CD4-positive, alpha-beta memory T cell (primary cell): ENCODE data around the gene AREL1. TPM values are rescaled to one million over a fixed set of nuclear protein-coding genes. Genes with fewer than 3 reads are reported as not detected.

Experiments
- CTCF ChIA-PET: fragments of 350-600 bp; sonication (Branson Sonifier 250); formaldehyde crosslinking; loops from one replicate; lab custom pipeline; 2021; ENCODE audit warnings: inconsistent platforms; ENCODE audit not compliant: partially characterized antibody; lab: Charles Lee
- POLR2A ChIA-PET: fragments of 350-600 bp; sonication (Branson Sonifier 250); formaldehyde crosslinking; loops from one replicate; lab custom pipeline; 2021; ENCODE audit not compliant: partially characterized antibody; lab: Charles Lee
- DNase-seq, 5 donors: peaks; one replicate each; pipeline versions ENCODE4 v3.0.0 to v3.0.0-alpha.2; 2020 to 2022; ENCODE audit warnings: mixed read lengths in 1 of 5
- H3K27ac ChIP-seq: one replicate; pipeline ENCODE4 v1.7.0; 2013; ENCODE audit warnings: low read depth, low read length
- H3K27me3 ChIP-seq: 2 replicates; pipeline ENCODE4 v1.7.0; 2013; ENCODE audit warnings: mild to moderate bottlenecking, low read length, moderate library complexity; ENCODE audit not compliant: insufficient read depth
- H3K36me3 ChIP-seq: 2 replicates; pipeline ENCODE4 v1.7.0; 2013; ENCODE audit warnings: mild to moderate bottlenecking, low read length, moderate library complexity; ENCODE audit not compliant: insufficient read depth
- H3K4me1 ChIP-seq: 2 replicates; pipeline ENCODE4 v1.7.0; 2013; ENCODE audit warnings: mild to moderate bottlenecking, low read length, moderate library complexity; ENCODE audit not compliant: insufficient read depth
- H3K4me3 ChIP-seq, 2 donors: one replicate each; pipeline ENCODE4 v1.7.0; 2013; ENCODE audit warnings: low read length in 2 of 2, mild to moderate bottlenecking in 1 of 2
- H3K9me3 ChIP-seq, 2 donors: one replicate each; pipeline ENCODE4 v1.7.0; 2013; ENCODE audit warnings: low read length in 2 of 2, control low read depth in 1 of 2; ENCODE audit not compliant: control insufficient read depth in 1 of 2
- H3K27ac Mint-ChIP-seq, 7 donors: one replicate each; pipeline ENCODE4 v1.8.0; 2020 to 2021; ENCODE audit warnings: mixed read lengths in 7 of 7, mild to moderate bottlenecking in 6 of 7, inconsistent platforms in 3 of 7, moderate library complexity in 3 of 7
- H3K27me3 Mint-ChIP-seq, 2 donors: one replicate each; pipeline ENCODE4 v1.8.0; 2020 to 2021; ENCODE audit warnings: mixed read lengths in 2 of 2
- H3K36me3 Mint-ChIP-seq, 2 donors: one replicate each; pipeline ENCODE4 v1.8.0; 2020 to 2021; ENCODE audit warnings: mixed read lengths in 2 of 2, inconsistent platforms in 1 of 2, mild to moderate bottlenecking in 1 of 2
- H3K4me1 Mint-ChIP-seq, 4 donors: one replicate each; pipeline ENCODE4 v1.8.0; 2020 to 2021; ENCODE audit warnings: mixed read lengths in 4 of 4, mild to moderate bottlenecking in 1 of 4
- H3K4me3 Mint-ChIP-seq, 8 donors: one replicate each; pipeline ENCODE4 v1.8.0; 2020 to 2021; ENCODE audit warnings: mixed read lengths in 8 of 8, mild to moderate bottlenecking in 7 of 8, moderate library complexity in 6 of 8, inconsistent platforms in 3 of 8
- H3K9me3 Mint-ChIP-seq, 8 donors: one replicate each; pipeline ENCODE4 v1.8.0; 2020 to 2021; ENCODE audit warnings: mixed read lengths in 8 of 8, mild to moderate bottlenecking in 5 of 8, inconsistent platforms in 3 of 8, moderate library complexity in 1 of 8
- intact Hi-C: fragments of 100-400 bp; cut with micrococcal nuclease; formaldehyde crosslinking; loops from one replicate; pipeline ENCODE4 v1.15.1; 2023
- polyA plus RNA-seq, 2 donors: library from polyadenylated mRNA; unstranded; fragments of 300-500 nt; fragmentation: Illumina TruSeq; gene quantifications; one replicate each; pipeline ENCODE4 v1.2.3, GENCODE V29; 2021
- total RNA-seq, 2 experiments: library from RNA; stranded (reverse); gene quantifications; one replicate each; pipeline ENCODE4 v1.2.3, GENCODE V29; 2021

The AREL1 gene
- total and polyA plus RNA-seq, 4 experiments from 2014 or later = 16.2 to 46.1 (median 34.3) TPM

GRCh38 chr14:74685921-74686678, 26.8 kb downstream of the AREL1 start:
- CTCF ChIA-PET = interaction anchor here (1.2 to 1.4 kb wide), 2 partner anchors 67 to 74 kb away, joined by 4 read pairs; partner anchors contain the start of gene LTBP2
- H3K27me3 Mint-ChIP-seq = no peaks in the 10 kb centered on the region
- H3K9me3 ChIP-seq = no peaks in the 10 kb centered on the region
- H3K36me3 Mint-ChIP-seq = peaks cover 46 to 74% of the 10 kb centered on the region in 2 donors
- peaks cover 31% of the 10 kb centered on the region for H3K36me3 ChIP-seq
- H3K4me3 Mint-ChIP-seq = no peak overlapping the region
- intact Hi-C loops = loop anchor here (10.0 kb wide), 1 partner anchor 129 kb away; no protein-coding TSS in a partner anchor
- H3K27ac Mint-ChIP-seq = peak overlapping the region in 3 of 7 donors; percentile 6 to 47 (median 19)
- H3K4me1 Mint-ChIP-seq = peaks cover 6 to 16% (median 10%) of the 10 kb centered on the region in 4 donors
- no peak overlapping the region for H3K4me3 ChIP-seq
- H3K27me3 ChIP-seq = no peaks in the 10 kb centered on the region
- no peak for DNase-seq
- POLR2A ChIA-PET = no interaction called here
- H3K27ac ChIP-seq = no peak overlapping the region
- H3K9me3 Mint-ChIP-seq = no peaks in the 10 kb centered on the region
- H3K4me1 ChIP-seq = no peaks in the 10 kb centered on the region

- Histone ChIP-seq H3K27ac (no peak overlapping the region), H3K36me3 (peaks cover 24% of the 10 kb centered on the region), H3K27me3 (no peaks in the 10 kb centered on the region), H3K9me3 (no peaks in the 10 kb centered on the region), H3K4me3 (no peak overlapping the region), H3K4me1 (no peaks in the 10 kb centered on the region)
- Mint-ChIP-seq H3K36me3 (peaks cover 43 to 72% of the 10 kb centered on the region in 2 donors), H3K9me3 (no peaks in the 10 kb centered on the region), H3K4me3 (no peak overlapping the region), H3K27me3 (no peaks in the 10 kb centered on the region), H3K4me1 (peaks cover 6 to 16% (median 10%) of the 10 kb centered on the region in 4 donors), H3K27ac (peak overlapping the region in 3 of 7 donors; percentile 26 to 58 (median 53))
- DNase-seq = no peak
- intact Hi-C loops = loop anchor here (10.0 kb wide), 1 partner anchor 130 kb away; no protein-coding TSS in a partner anchor
- ChIA-PET POLR2A (no interaction called here), CTCF (interaction anchor here (0.6 to 1.4 kb wide), 4 partner anchors 21 to 237 kb away, joined by 3 to 4 read pairs (median 3); no protein-coding TSS in a partner anchor)
Measured at GRCh38 chr14:74685056-74685455, 27.8 kb downstream of the AREL1 start.

GRCh38 chr14:74684434-74684833, 28.4 kb downstream of the AREL1 start:
- no peaks in the 10 kb centered on the region for H3K27me3 Mint-ChIP-seq
- no peaks in the 10 kb centered on the region for H3K9me3 ChIP-seq
- intact Hi-C loops = loop anchor here (10.0 kb wide), 1 partner anchor 130 kb away; no protein-coding TSS in a partner anchor
- no peak overlapping the region for H3K27ac ChIP-seq
- no peak for DNase-seq
- H3K4me1 ChIP-seq = no peaks in the 10 kb centered on the region
- H3K4me3 ChIP-seq = no peak overlapping the region
- H3K27me3 ChIP-seq = no peaks in the 10 kb centered on the region
- peaks cover 45 to 72% of the 10 kb centered on the region in 2 donors for H3K36me3 Mint-ChIP-seq
- peaks cover 24% of the 10 kb centered on the region for H3K36me3 ChIP-seq
- peak overlapping the region in 3 of 7 donors; percentile 14 to 43 (median 26) for H3K27ac Mint-ChIP-seq
- POLR2A ChIA-PET = no interaction called here
- H3K4me3 Mint-ChIP-seq = no peak overlapping the region
- peaks cover 6 to 16% (median 10%) of the 10 kb centered on the region in 4 donors for H3K4me1 Mint-ChIP-seq
- CTCF ChIA-PET = interaction anchor here (1.0 to 1.2 kb wide), 4 partner anchors 21 to 75 kb away, joined by 3 to 5 read pairs (median 3); partner anchors contain the start of gene LTBP2
- H3K9me3 Mint-ChIP-seq = no peaks in the 10 kb centered on the region

- POLR2A ChIA-PET = no interaction called here
- peaks cover 24% of the 10 kb centered on the region for H3K36me3 ChIP-seq
Measured at GRCh38 chr14:74683406-74683805, 29.5 kb downstream of the AREL1 start.

GRCh38 chr14:74682169-74682952, 30.5 kb downstream of the AREL1 start:
- POLR2A ChIA-PET = no interaction called here
- Histone ChIP-seq H3K27me3 (no peaks in the 10 kb centered on the region), H3K9me3 (no peaks in the 10 kb centered on the region), H3K4me3 (no peak overlapping the region), H3K27ac (no peak overlapping the region), H3K4me1 (no peaks in the 10 kb centered on the region), H3K36me3 (peaks cover 20% of the 10 kb centered on the region)
- H3K27me3 Mint-ChIP-seq = no peaks in the 10 kb centered on the region
- peaks cover 3 to 16% (median 6%) of the 10 kb centered on the region in 4 donors for H3K4me1 Mint-ChIP-seq
- CTCF ChIA-PET = no interaction called here
- intact Hi-C loops = loop anchor here (10.0 kb wide), 1 partner anchor 132 kb away; no protein-coding TSS in a partner anchor
- H3K4me3 Mint-ChIP-seq = no peak overlapping the region
- no peaks in the 10 kb centered on the region for H3K9me3 Mint-ChIP-seq
- H3K36me3 Mint-ChIP-seq = peaks cover 35 to 68% of the 10 kb centered on the region in 2 donors
- no peak for DNase-seq
- H3K27ac Mint-ChIP-seq = peak overlapping the region in 3 of 7 donors; percentile 17 to 54 (median 37)

More at GRCh38 chr14:74683406-74683805, 29.5 kb downstream of the AREL1 start:
- H3K4me3 Mint-ChIP-seq = no peak overlapping the region
- H3K4me3 ChIP-seq = no peak overlapping the region
- H3K27me3 ChIP-seq = no peaks in the 10 kb centered on the region
- no peak for DNase-seq
- no peaks in the 10 kb centered on the region for H3K27me3 Mint-ChIP-seq
- intact Hi-C loops = loop anchor here (10.0 kb wide), 1 partner anchor 131 kb away; no protein-coding TSS in a partner anchor
- H3K9me3 Mint-ChIP-seq = no peaks in the 10 kb centered on the region
- H3K4me1 Mint-ChIP-seq = peaks cover 5 to 16% (median 7%) of the 10 kb centered on the region in 4 donors
- H3K9me3 ChIP-seq = no peaks in the 10 kb centered on the region
- no peaks in the 10 kb centered on the region for H3K4me1 ChIP-seq
- CTCF ChIA-PET = interaction anchor here (1.0 kb wide), 1 partner anchor 65 kb away, joined by 5 read pairs; no protein-coding TSS in a partner anchor
- peak overlapping the region in 5 of 7 donors; percentile 15 to 79 (median 69) for H3K27ac Mint-ChIP-seq
- H3K27ac ChIP-seq = no peak overlapping the region
- peaks cover 37 to 72% of the 10 kb centered on the region in 2 donors for H3K36me3 Mint-ChIP-seq

GRCh38 chr14:74675219-74675618, 37.7 kb downstream of the AREL1 start:
- peaks cover 47 to 71% of the 10 kb centered on the region in 2 donors for H3K36me3 Mint-ChIP-seq
- H3K4me3 ChIP-seq = no peak overlapping the region
- POLR2A ChIA-PET = no interaction called here
- peaks cover 0 to 2% (median 0%) of the 10 kb centered on the region in 4 donors for H3K4me1 Mint-ChIP-seq
- no peaks in the 10 kb centered on the region for H3K9me3 ChIP-seq
- CTCF ChIA-PET = no interaction called here
- H3K36me3 ChIP-seq = peaks cover 50% of the 10 kb centered on the region
- intact Hi-C loops = no loop called here
- H3K27ac Mint-ChIP-seq = peak overlapping the region in 2 of 7 donors; percentile 65 to 66
- no peak overlapping the region for H3K27ac ChIP-seq
- H3K27me3 Mint-ChIP-seq = no peaks in the 10 kb centered on the region
- H3K9me3 Mint-ChIP-seq = no peaks in the 10 kb centered on the region
- no peak overlapping the region for H3K4me3 Mint-ChIP-seq
- no peaks in the 10 kb centered on the region for H3K4me1 ChIP-seq
- no peaks in the 10 kb centered on the region for H3K27me3 ChIP-seq
- DNase-seq = no peak
